Ramos (cell line): ENCODE data around the gene LRRC8C.

Source experiments
- in situ Hi-C: fragments of 300-500 bp; cut with MboI; formaldehyde crosslinking; loops from one replicate; pipeline ENCODE4 v1.14.3; 2022; ENCODE audit warnings: low sequenced_read_pairs; ENCODE audit not compliant: unreplicated experiment

LRRC8C gene

GRCh38 chr1:89724369-89725010 lies 91.6 kb downstream of the LRRC8C start:
- in situ Hi-C loops = no loop called here

- in situ Hi-C loops = no loop called here
These were observed 92.1 kb downstream of the LRRC8C start for GRCh38 chr1:89725011-89725370.

DNA sequence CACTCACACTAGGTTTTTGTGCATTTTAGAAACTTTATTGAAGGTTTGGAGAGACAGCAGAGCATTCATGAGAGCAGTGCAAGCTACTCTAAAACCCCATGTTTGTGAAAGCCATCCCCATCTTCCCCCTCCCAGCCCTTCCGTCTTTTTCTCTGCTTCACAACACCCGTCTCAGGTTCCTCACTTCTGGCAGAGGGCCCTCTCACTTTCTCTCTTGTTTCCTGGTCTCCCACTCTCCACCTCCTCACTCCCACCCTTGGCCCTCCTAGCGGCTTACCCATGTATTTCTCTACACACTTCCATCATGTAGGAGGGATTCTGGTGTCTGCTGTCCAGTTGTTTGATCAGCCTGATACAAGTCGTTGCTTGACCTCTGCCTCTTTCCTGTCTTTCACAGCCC lies 92.7 kb downstream of the LRRC8C start:
- in situ Hi-C loops = no loop called here

DNA sequence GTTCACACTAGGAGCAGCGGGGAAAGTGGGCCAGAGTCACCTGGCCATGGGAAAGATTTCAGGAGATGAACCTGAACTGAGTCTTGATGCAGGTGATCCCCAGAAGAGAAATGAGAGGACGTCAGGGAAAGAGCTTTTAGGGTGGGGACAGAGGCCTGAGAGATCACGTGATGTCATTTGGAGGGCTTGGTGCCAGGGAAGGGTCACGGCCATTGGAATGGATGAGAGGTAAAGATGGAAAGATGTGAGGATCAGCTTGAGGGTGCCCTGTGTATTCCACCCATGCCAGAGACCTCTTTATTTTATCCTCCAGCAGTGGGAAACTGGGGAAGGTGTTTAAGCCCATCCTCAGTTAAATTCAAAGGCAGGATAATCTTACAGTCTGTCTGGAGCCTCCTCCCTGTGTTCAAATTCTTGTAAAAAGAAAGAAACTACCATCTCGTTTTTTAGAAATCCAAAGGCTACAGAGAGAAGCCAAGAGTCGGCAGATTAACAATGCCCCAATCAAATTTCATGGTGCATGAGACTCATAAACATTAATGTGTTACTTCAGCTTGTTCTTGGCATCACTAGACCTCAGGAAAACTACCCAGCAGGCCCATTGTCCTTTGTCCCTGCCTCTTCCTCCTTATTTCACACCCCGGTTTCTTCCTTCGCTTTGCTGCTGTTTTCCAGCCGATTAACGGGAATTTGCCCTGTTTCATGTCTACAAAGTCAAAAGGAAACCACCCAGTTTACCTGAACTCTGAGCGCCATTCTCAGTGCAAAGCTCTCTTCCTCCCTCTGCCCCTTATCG lies 94.8 kb downstream of the LRRC8C start:
- in situ Hi-C loops = no loop called here

- in situ Hi-C loops = no loop called here
These were observed 95.5 kb downstream of the LRRC8C start for GRCh38 chr1:89728381-89728780.

GRCh38 chr1:89732206-89732605 lies 99.3 kb downstream of the LRRC8C start:
- in situ Hi-C loops = no loop called here

- in situ Hi-C loops = no loop called here
These were observed 99.8 kb downstream of the LRRC8C start for GRCh38 chr1:89732643-89733222.

- in situ Hi-C loops = no loop called here
These were observed 100.8 kb downstream of the LRRC8C start for GRCh38 chr1:89733748-89734147.

DNA sequence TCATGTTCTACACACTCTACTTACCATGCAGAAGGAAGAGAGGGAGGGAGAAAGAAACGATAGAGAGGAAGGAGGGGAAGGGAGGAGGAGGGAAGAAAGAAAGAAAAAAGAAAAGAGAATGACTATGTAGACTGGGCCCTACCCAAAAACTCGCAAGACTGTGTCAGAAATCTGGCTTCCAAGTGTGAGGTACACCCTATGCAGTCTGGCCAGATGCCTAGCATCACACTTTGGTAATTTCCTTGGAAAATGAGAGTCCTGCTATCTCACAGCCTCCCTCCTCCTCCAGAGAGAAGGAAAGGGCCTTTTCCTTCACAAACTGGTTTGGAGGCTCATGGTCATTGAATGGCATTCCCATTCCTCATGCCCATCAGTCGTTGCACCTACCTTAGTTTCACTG lies 101.5 kb downstream of the LRRC8C start:
- in situ Hi-C loops = no loop called here

DNA sequence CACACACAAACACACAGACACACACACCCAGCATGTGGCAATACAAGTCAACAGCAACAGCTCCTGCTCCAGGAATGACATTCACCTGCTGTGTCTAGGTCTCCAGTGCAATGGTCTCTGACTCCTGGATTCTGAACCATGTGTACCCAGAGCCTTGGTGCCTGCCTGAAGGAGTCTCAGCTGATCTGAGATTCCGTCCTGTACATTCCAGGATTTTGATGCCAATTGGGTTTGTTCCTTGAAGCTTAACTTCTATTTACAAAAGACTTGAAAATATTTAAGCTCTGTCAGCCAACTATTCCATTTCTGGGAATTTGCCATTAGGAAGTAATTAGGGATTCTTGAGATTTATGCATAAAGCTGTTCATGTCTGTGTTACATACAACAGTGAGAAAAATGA lies 102.6 kb downstream of the LRRC8C start:
- in situ Hi-C loops = no loop called here

DNA sequence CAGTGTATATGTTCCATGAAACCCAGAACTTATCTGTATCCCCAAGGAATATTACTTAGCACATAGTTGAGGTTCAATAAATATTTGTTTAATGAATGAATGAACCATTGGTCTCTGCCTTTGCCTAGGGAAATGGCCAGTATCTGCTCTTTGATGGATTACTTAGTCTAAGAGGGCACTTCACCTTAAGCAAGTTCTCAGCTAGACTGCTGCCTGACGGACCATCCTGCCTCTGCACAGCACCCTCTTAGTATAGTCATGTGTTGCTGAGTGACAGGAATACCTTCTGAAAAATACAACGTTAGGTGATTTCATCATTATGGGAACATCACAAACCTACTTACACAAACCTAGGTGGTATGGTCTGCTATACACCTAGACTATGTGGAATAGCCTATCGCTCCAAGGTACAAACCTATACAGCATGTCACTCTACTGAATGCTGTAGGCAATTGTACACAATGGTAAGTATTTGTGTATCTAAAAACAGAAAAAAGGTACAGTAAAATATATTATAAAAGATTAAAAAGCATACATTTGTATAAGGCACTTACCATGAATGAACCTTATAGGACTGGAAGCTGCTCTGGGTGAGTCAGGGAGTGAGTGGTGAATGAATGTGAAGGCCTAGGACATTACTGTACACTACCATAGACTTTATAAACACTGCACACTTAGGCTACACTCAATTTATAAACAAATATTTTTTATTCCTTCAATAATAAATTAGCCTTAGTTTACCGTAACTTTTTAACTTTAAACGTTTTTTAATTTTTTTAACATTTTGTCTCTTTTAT lies 104.2 kb downstream of the LRRC8C start:
- in situ Hi-C loops = no loop called here

- in situ Hi-C loops = no loop called here
These were observed 105.1 kb downstream of the LRRC8C start for GRCh38 chr1:89737985-89738510.

DNA sequence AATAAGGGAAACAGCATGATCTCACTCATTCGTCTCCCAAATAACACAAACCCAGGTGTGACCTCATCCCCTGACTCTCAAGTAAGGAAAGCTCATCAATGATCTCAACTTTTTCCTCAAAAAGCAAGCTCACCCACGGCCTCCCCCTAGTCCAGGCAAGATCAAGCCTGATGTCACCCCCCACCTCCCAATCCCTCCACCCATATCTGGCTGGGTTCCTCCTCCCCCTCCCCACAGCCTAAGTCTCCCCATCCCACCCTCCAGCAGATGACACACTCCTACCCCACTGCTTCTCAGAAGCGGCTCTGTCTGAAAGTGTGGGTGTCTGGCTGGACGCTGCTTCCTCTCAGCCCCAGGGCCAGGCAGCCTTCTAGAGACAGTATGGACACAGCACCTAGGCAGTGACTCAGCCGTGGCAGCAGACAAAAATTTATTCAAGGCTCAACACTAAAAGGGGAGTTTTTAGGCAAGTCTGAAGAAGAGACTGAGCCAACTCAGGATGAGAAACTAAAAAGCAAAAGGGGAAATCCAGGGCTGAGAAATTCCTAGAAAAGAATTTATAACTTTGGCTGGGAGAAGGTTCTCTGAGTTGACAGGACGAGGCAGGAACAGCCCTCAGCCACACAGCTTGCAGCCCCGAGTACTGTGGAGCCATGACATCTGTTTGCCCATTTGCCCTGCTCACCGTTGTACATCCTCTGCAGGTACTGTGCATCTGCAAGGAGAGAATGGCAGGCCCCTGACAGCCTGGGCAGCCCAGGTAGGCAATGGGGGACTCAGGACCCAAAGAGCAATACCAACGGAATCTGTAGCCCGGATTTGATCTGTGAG lies 106.3 kb downstream of the LRRC8C start:
- in situ Hi-C loops = no loop called here

DNA sequence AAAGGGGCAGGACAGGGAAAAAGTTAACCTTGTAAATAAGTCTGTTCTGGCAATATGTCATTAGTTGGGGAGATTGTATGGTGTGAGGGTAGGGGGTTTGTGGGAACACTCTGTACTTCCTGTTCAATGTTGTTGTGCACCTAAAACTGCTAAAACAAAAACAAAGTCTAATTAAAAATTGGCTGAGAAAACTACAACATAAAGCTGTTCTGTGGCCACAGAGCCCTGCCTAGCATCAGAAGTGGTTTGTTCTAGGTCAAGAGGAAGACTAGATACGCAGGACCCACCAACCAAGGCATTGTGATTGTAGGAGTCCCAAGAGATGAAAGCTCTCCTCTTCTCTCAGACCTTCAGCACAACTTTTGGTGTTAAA lies 106.9 kb downstream of the LRRC8C start:
- in situ Hi-C loops = no loop called here

GRCh38 chr1:89743788-89744187 lies 110.9 kb downstream of the LRRC8C start:
- in situ Hi-C loops = no loop called here

- in situ Hi-C loops = no loop called here
These were observed 113.7 kb downstream of the LRRC8C start for GRCh38 chr1:89746424-89747149.

GRCh38 chr1:89753761-89754160 lies 120.8 kb downstream of the LRRC8C start:
- in situ Hi-C loops = no loop called here

DNA sequence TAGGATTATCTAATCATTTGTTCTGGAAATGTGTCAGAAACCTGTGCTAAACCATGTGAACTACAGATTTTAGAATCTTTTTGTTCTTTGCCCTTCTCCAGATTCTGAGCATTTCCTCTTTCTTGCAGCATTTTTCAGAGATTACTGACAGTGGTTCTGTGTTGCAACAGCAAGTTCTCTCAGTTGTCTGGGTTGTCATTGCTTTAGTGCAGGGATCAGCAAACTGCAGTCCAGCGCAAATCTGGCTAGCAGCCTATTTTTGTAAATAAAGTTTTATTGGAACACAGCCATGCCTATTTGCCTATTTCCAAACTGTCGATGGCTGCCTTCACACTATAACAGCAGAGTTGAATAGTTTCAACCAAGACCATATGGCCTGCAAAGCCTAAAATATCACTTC lies 121.6 kb downstream of the LRRC8C start:
- in situ Hi-C loops = no loop called here

- in situ Hi-C loops = loop anchor here (5.0 kb wide), 1 partner anchor 128 kb away; no protein-coding TSS in a partner anchor
These were observed 122.7 kb downstream of the LRRC8C start for GRCh38 chr1:89755591-89755990.
